Kidney (tissue), 14 donors: ENCODE data around the gene PNP. TPM values are rescaled to one million over a fixed set of nuclear protein-coding genes. Genes with fewer than 3 reads are reported as not detected.

Experiments used
- DNase-seq, 5 donors: peaks; one replicate each; pipeline ENCODE4 v3.0.0-alpha.2; 2013 to 2020
- FAIRE-seq: peaks from 2 replicates; lab custom pipeline; 2012; peaks lifted over from hg19 to GRCh38; lab: Jason Lieb, UNC
- H3K27ac ChIP-seq, 2 donors: one replicate each; pipeline ENCODE4 v1.7.0; 2013; ENCODE audit warnings: low read depth in 2 of 2, low read length in 2 of 2, inconsistent platforms in 1 of 2
- H3K27me3 ChIP-seq: one replicate; pipeline ENCODE4 v1.7.1; 2013; ENCODE audit warnings: low read length, inconsistent platforms; ENCODE audit not compliant: control insufficient read depth, insufficient read depth
- H3K36me3 ChIP-seq, 3 donors: one replicate each; pipeline versions ENCODE4 v1.7.0 to v1.7.1; 2013; ENCODE audit warnings: low read length in 3 of 3, control low read depth in 1 of 3, inconsistent platforms in 1 of 3; ENCODE audit not compliant: insufficient read depth in 3 of 3, control insufficient read depth in 2 of 3
- H3K4me1 ChIP-seq, 3 donors: one replicate each; pipeline versions ENCODE4 v1.7.0 to v1.7.1; 2013; ENCODE audit warnings: low read length in 3 of 3, inconsistent platforms in 1 of 3, low read depth in 1 of 3; ENCODE audit not compliant: control insufficient read depth in 2 of 3, insufficient read depth in 2 of 3
- H3K4me3 ChIP-seq, 3 donors: one replicate each; pipeline versions ENCODE4 v1.7.0 to v1.8.1; 2013; ENCODE audit warnings: low read length in 3 of 3, control low read depth in 1 of 3, inconsistent platforms in 1 of 3
- H3K9ac ChIP-seq, 3 donors: one replicate each; pipeline versions ENCODE4 v1.7.0 to v1.7.1; 2013; ENCODE audit warnings: low read length in 3 of 3, control low read depth in 1 of 3, inconsistent platforms in 1 of 3
- H3K9me3 ChIP-seq, 3 donors: one replicate each; pipeline versions ENCODE4 v1.7.0 to v1.7.1; 2013; ENCODE audit warnings: low read length in 3 of 3, control low read depth in 1 of 3, inconsistent platforms in 1 of 3; ENCODE audit not compliant: control insufficient read depth in 2 of 3, insufficient read depth in 1 of 3
- CTCF ChIP-seq: IDR thresholded peaks from 3 replicates; pipeline ENCODE4 v1.5.1; 2012; ENCODE audit warnings: mild to moderate bottlenecking, moderate library complexity, borderline replicate concordance; ENCODE audit not compliant: insufficient read depth; ENCODE audit errors: extremely low read depth
- intact Hi-C: fragments of 100-400 bp; cut with DNase I; formaldehyde crosslinking; loops from one replicate; pipeline ENCODE4 v1.11.1; 2022
- polyA plus RNA-seq: library from polyadenylated mRNA; stranded (reverse); fragments of 350-450 nt; fragmentation: Illumina TruSeq; extraction: RNeasy Lipid Tissue Mini Kit (QIAGEN cat#74804); gene quantifications from one replicate; pipeline ENCODE4 v1.2.3, GENCODE V29; 2014; ENCODE audit warnings: low read depth, low replicate concordance; ENCODE audit not compliant: insufficient read depth
- total RNA-seq: library from RNA; stranded (reverse); fragmentation: NEBNext Ultra II Directional; extraction: Animal tissue kit (Norgen Biotek cat#: 25700); gene quantifications from one replicate; pipeline ENCODE4 v1.2.1, GENCODE V29; 2021
- donor health status: control.
- donor health status: control.
- donor health status: control.
- donor health status: control.
- donor health status: control.
- donor health status: DM: yes; HTN: yes; CAD: no.
- donor health status: Normal renal cell carcinoma (clear cell type).

PNP gene
- total and polyA plus RNA-seq, 2 donors from 2014 or later: 80.7 to 183 TPM

DNA sequence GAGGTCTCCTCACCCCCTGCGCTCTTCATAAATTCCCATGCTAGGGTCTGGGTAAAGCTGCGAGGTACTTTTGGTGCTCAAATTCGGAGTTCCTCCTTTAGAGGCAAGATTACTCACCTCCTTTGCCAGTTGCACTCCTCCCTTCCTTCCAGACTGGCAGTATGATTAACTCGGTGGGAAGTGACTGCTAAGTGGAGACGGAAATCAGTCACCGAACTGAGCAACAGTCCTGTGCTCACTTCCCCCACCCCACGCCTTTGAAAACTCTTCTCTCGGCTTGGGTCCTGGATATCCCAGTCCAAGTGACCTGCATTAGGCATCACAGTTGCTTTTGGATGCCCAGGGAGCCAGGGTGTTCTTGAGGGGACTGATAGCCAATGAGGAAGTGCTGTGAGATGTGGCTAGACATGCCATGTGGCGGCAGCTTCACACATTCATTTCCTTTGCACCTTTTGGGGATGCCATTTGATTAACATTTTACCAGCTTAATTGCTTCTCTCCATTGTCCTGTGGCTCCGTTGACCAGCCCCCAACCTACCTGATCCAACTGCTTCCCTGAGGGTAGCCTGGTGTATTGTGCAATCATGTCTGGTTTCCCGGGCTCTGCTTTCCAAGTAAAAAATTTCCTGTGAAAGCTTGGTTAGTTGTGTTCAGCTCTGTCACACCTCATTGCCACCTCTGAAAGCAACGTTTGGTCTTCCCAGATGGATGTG, 840 bp downstream of the PNP start:
- Histone ChIP-seq H3K27me3 (no peaks in the 10 kb centered on the region), H3K9ac (peak overlapping the region; percentile 65 to 93 (median 88)), H3K27ac (peak overlapping the region; percentile 91 to 96), H3K36me3 (peaks cover 0 to 19% (median 13%) of the 10 kb centered on the region in 3 donors), H3K4me3 (peak overlapping the region; percentile 75 to 100 (median 94)), H3K4me1 (peaks cover 0 to 16% (median 9%) of the 10 kb centered on the region in 3 donors), H3K9me3 (no peaks in the 10 kb centered on the region)
- intact Hi-C loops: no loop called here
- TF ChIP-seq CTCF: no peak
- DNase-seq (peak; percentile 43 to 79 (median 69)), FAIRE-seq (no peak)

DNA sequence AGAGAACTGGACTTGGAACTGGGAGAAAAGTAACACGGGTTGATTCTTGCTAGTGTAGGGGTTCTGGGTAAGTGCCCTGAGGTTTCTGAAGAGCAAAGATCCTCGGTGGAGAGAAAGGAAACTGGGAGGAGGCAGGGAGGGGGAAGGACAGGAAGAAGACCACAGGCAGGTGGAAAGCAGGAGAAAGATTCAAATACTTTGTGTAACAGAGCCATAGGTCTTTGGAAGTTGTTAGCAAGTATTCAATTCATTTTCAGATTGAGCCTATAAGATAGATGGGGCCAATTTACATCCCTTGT, 1.3 kb downstream of the PNP start:
- Histone ChIP-seq H3K4me1 (peaks cover 0 to 16% (median 9%) of the 10 kb centered on the region in 3 donors), H3K27ac (peak overlapping the region; percentile 91 to 96)
- FAIRE-seq: no peak

GRCh38 chr14:20472536-20473169, 3.4 kb downstream of the PNP start:
- Histone ChIP-seq H3K4me3 (peak overlapping the region in 2 of 3 donors; percentile 13 to 53), H3K27ac (peak overlapping the region; percentile 78), H3K27me3 (no peaks in the 10 kb centered on the region), H3K9ac (peak overlapping the region in 1 of 3 donors; percentile 71), H3K9me3 (no peaks in the 10 kb centered on the region), H3K36me3 (peaks cover 0 to 39% (median 33%) of the 10 kb centered on the region in 3 donors), H3K4me1 (peaks cover 0 to 19% (median 14%) of the 10 kb centered on the region in 3 donors)
- no peak for FAIRE-seq
- intact Hi-C loops: no loop called here
- DNase-seq: peak in 1 of 5 donors; percentile 16
- no peak for TF ChIP-seq CTCF

More for the DNA sequence above, 1.3 kb downstream of the PNP start:
- Histone ChIP-seq H3K4me3 (peak overlapping the region; percentile 26 to 100 (median 94)), H3K27me3 (no peaks in the 10 kb centered on the region), H3K9me3 (no peaks in the 10 kb centered on the region), H3K9ac (peak overlapping the region in 2 of 3 donors; percentile 65 to 93), H3K36me3 (peaks cover 0 to 23% (median 16%) of the 10 kb centered on the region in 3 donors)
- no peak for TF ChIP-seq CTCF
- peak in 1 of 5 donors; percentile 66 for DNase-seq
- intact Hi-C loops: no loop called here
